ENCODE results near the gene ZNF670.
A peak's percentile ranks its signal among the peaks of the same experiment; 100 is the strongest.
"Not testable (repeated sequence)": the region's sequence is repeated elsewhere in the genome, so short reads cannot be mapped to it uniquely, and the experiment has no call there.

Gene ZNF670

GRCh38 chr1:247078258-247079140, at the start of gene ZNF670:
ZNF670 (minus strand) TSS chr1:247078811; CDS start chr1:247078596, 215 bp downstream.
- Histone ChIP-seq H3K36me3 (ENCODE audit: control insufficient read depth, insufficient read depth, low read length) (no peaks in the 10 kb centered on the region), H3K9ac (ENCODE audit: low read length) (peak within 1 kb of the TSS; percentile 50), H3K27me3 (ENCODE audit: control insufficient read depth, insufficient read depth, low read length) (no peaks in the 10 kb centered on the region), H3K4me3 (ENCODE audit: low read length) (peak within 1 kb of the TSS; percentile 93), H3K27ac (ENCODE audit: low read depth, low read length) (peak within 1 kb of the TSS; percentile 67), H3K4me1 (ENCODE audit: control insufficient read depth, insufficient read depth, low read length) (no peaks in the 10 kb centered on the region)

- not testable (repeated sequence) for H3K27me3 ChIP-seq (ENCODE audit: control insufficient read depth, insufficient read depth, low read length); H3K9ac ChIP-seq (ENCODE audit: low read length); H3K27ac ChIP-seq (ENCODE audit: low read depth, low read length); H3K36me3 ChIP-seq (ENCODE audit: control insufficient read depth, insufficient read depth, low read length); H3K4me1 ChIP-seq (ENCODE audit: control insufficient read depth, insufficient read depth, low read length)
- H3K4me3 ChIP-seq (ENCODE audit: low read length) = peak overlapping the region; percentile 32
Observed at GRCh38 chr1:247127519-247128282, 49.1 kb upstream of the ZNF670 start.

GRCh38 chr1:247126601-247127000, 48.0 kb upstream of the ZNF670 start:
- not testable (repeated sequence) for H3K4me3 ChIP-seq (ENCODE audit: low read length); H3K27me3 ChIP-seq (ENCODE audit: control insufficient read depth, insufficient read depth, low read length); H3K9ac ChIP-seq (ENCODE audit: low read length); H3K27ac ChIP-seq (ENCODE audit: low read depth, low read length); H3K36me3 ChIP-seq (ENCODE audit: control insufficient read depth, insufficient read depth, low read length); H3K4me1 ChIP-seq (ENCODE audit: control insufficient read depth, insufficient read depth, low read length)

- H3K36me3 ChIP-seq (ENCODE audit: control insufficient read depth, insufficient read depth, low read length); H3K9ac ChIP-seq (ENCODE audit: low read length); H3K4me3 ChIP-seq (ENCODE audit: low read length); H3K4me1 ChIP-seq (ENCODE audit: control insufficient read depth, insufficient read depth, low read length); H3K27ac ChIP-seq (ENCODE audit: low read depth, low read length); H3K27me3 ChIP-seq (ENCODE audit: control insufficient read depth, insufficient read depth, low read length): not testable (repeated sequence)
Observed at GRCh38 chr1:247126166-247126565, 47.6 kb upstream of the ZNF670 start.

GRCh38 chr1:247121382-247121781, 42.8 kb upstream of the ZNF670 start:
- Histone ChIP-seq H3K4me3 (ENCODE audit: low read length) (no peak overlapping the region), H3K9ac (ENCODE audit: low read length) (no peak overlapping the region), H3K27ac (ENCODE audit: low read depth, low read length) (no peak overlapping the region), H3K27me3 (ENCODE audit: control insufficient read depth, insufficient read depth, low read length) (no peaks in the 10 kb centered on the region), H3K36me3 (ENCODE audit: control insufficient read depth, insufficient read depth, low read length) (no peaks in the 10 kb centered on the region), H3K4me1 (ENCODE audit: control insufficient read depth, insufficient read depth, low read length) (no peaks in the 10 kb centered on the region)

- H3K27ac ChIP-seq (ENCODE audit: low read depth, low read length); H3K36me3 ChIP-seq (ENCODE audit: control insufficient read depth, insufficient read depth, low read length); H3K4me3 ChIP-seq (ENCODE audit: low read length); H3K9ac ChIP-seq (ENCODE audit: low read length); H3K4me1 ChIP-seq (ENCODE audit: control insufficient read depth, insufficient read depth, low read length); H3K27me3 ChIP-seq (ENCODE audit: control insufficient read depth, insufficient read depth, low read length): not testable (repeated sequence)
Observed at GRCh38 chr1:247120408-247120668, 41.7 kb upstream of the ZNF670 start.

- no peak overlapping the region for H3K9ac ChIP-seq (ENCODE audit: low read length)
- no peaks in the 10 kb centered on the region for H3K36me3 ChIP-seq (ENCODE audit: control insufficient read depth, insufficient read depth, low read length)
- no peak overlapping the region for H3K27ac ChIP-seq (ENCODE audit: low read depth, low read length)
- no peaks in the 10 kb centered on the region for H3K4me1 ChIP-seq (ENCODE audit: control insufficient read depth, insufficient read depth, low read length)
- H3K4me3 ChIP-seq (ENCODE audit: low read length) = no peak overlapping the region
- H3K27me3 ChIP-seq (ENCODE audit: control insufficient read depth, insufficient read depth, low read length) = no peaks in the 10 kb centered on the region
Observed at GRCh38 chr1:247119600-247120407, 41.2 kb upstream of the ZNF670 start.

- no peaks in the 10 kb centered on the region for H3K4me1 ChIP-seq (ENCODE audit: control insufficient read depth, insufficient read depth, low read length)
- no peaks in the 10 kb centered on the region for H3K36me3 ChIP-seq (ENCODE audit: control insufficient read depth, insufficient read depth, low read length)
- no peak overlapping the region for H3K27ac ChIP-seq (ENCODE audit: low read depth, low read length)
- no peaks in the 10 kb centered on the region for H3K27me3 ChIP-seq (ENCODE audit: control insufficient read depth, insufficient read depth, low read length)
- H3K4me3 ChIP-seq (ENCODE audit: low read length) = no peak overlapping the region
- no peak overlapping the region for H3K9ac ChIP-seq (ENCODE audit: low read length)
Observed at GRCh38 chr1:247118946-247119446, 40.4 kb upstream of the ZNF670 start.

- Histone ChIP-seq H3K9ac (ENCODE audit: low read length) (no peak overlapping the region), H3K27ac (ENCODE audit: low read depth, low read length) (no peak overlapping the region), H3K36me3 (ENCODE audit: control insufficient read depth, insufficient read depth, low read length) (no peaks in the 10 kb centered on the region), H3K4me3 (ENCODE audit: low read length) (no peak overlapping the region), H3K27me3 (ENCODE audit: control insufficient read depth, insufficient read depth, low read length) (no peaks in the 10 kb centered on the region), H3K4me1 (ENCODE audit: control insufficient read depth, insufficient read depth, low read length) (no peaks in the 10 kb centered on the region)
Observed at GRCh38 chr1:247115545-247115944, 36.9 kb upstream of the ZNF670 start.

- no peak overlapping the region for H3K27ac ChIP-seq (ENCODE audit: low read depth, low read length)
- H3K4me1 ChIP-seq (ENCODE audit: control insufficient read depth, insufficient read depth, low read length) = no peaks in the 10 kb centered on the region
- H3K4me3 ChIP-seq (ENCODE audit: low read length) = no peak overlapping the region
- H3K36me3 ChIP-seq (ENCODE audit: control insufficient read depth, insufficient read depth, low read length) = no peaks in the 10 kb centered on the region
- H3K27me3 ChIP-seq (ENCODE audit: control insufficient read depth, insufficient read depth, low read length) = no peaks in the 10 kb centered on the region
- H3K9ac ChIP-seq (ENCODE audit: low read length) = no peak overlapping the region
Observed at GRCh38 chr1:247115141-247115510, 36.5 kb upstream of the ZNF670 start.

- no peaks in the 10 kb centered on the region for H3K4me1 ChIP-seq (ENCODE audit: control insufficient read depth, insufficient read depth, low read length)
Observed at GRCh38 chr1:247114351-247115140, 35.9 kb upstream of the ZNF670 start.

More at GRCh38 chr1:247114351-247115140, 35.9 kb upstream of the ZNF670 start:
- H3K4me3 ChIP-seq (ENCODE audit: low read length) = no peak overlapping the region
- no peaks in the 10 kb centered on the region for H3K36me3 ChIP-seq (ENCODE audit: control insufficient read depth, insufficient read depth, low read length)
- H3K27ac ChIP-seq (ENCODE audit: low read depth, low read length) = no peak overlapping the region
- H3K9ac ChIP-seq (ENCODE audit: low read length) = no peak overlapping the region
- H3K27me3 ChIP-seq (ENCODE audit: control insufficient read depth, insufficient read depth, low read length) = no peaks in the 10 kb centered on the region
